Stimulated activated CD4-positive, alpha-beta T cell treated with anti-CD3 and anti-CD28 coated beads, TNF-alpha, amount 100 ng/mL, for 1 hour (primary cell): ENCODE data around the gene ABCB9.
"Not testable (repeated sequence)": the region's sequence is repeated elsewhere in the genome, so short reads cannot be mapped to it uniquely, and the experiment has no call there.

Experiments used
- DNase-seq, 3 donors: peaks; one replicate each; pipeline ENCODE4 v3.0.0-alpha.2; 2020; ENCODE audit warnings: low read depth in 3 of 3, low spot score in 1 of 3

ABCB9 gene

DNA sequence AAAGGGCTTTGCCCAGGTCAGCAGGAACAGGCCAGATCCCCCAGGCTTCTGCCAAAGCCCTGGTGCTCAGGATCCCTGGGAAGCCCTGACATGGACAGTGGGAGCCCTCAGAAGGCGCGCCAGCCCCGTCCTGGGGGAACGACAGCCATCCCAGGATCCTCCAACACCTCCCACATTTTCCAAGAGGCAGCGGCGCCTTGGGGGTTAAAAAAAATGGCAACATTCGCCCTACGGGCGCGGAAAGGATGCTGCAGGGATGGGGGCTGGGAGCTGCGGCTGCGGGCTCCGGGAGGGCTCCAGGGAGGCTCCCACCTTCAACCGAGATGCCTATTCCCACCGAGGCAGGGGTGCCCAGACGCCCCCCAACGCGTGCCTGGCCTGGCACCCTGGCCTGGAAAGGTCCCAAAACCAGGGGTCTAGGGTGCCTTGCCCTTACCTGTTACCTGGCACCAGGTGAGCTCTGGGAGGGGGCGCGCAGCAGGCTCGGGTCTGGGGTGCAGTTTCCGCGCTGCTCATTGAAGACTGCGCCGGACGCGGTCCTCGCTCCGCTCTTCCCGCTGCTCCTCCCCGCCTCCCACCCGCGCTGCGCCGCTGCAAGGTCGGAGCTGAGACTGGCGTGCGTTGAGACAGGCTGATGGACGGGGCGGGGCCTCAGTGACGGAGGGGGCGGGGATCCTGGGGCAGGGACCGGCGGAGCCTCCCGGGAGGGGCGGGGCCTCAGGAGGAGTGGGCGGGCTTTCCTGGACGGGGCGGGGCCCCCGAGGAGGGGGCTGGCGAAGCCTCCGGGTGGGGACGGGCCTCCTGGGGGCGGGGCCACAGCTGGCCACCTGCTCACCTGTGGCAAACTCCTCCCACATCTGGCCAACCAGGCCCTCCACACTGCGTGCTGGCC is at the start of gene ABCB9:
Gene ABCB9 (minus strand): TSS at position 613 of the 892 bp plus-strand sequence. CDS start 6,228 bp downstream, outside the sequence.
- DNase-seq = peak; percentile 84 to 97 (median 90)

DNA sequence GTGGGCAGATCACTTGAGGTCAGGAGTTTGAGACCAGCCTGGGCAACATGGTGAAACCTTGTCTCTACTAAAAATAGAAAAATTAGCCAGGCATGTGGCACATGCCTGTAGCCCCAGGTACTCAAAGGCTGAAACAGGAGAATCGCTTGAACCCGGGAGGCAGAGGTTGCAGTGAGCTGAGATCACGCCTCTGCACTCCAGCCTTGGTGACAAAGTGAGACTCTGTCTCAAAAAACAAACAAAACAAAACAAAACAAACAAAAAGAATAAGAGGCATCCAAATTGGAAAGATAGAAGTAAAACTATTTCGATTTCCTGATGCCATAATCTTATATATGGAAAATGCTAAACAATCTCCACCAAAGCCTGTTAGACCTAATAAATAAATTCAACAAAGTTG is 48.2 kb upstream of the ABCB9 start:
- not testable (repeated sequence) for DNase-seq

DNA sequence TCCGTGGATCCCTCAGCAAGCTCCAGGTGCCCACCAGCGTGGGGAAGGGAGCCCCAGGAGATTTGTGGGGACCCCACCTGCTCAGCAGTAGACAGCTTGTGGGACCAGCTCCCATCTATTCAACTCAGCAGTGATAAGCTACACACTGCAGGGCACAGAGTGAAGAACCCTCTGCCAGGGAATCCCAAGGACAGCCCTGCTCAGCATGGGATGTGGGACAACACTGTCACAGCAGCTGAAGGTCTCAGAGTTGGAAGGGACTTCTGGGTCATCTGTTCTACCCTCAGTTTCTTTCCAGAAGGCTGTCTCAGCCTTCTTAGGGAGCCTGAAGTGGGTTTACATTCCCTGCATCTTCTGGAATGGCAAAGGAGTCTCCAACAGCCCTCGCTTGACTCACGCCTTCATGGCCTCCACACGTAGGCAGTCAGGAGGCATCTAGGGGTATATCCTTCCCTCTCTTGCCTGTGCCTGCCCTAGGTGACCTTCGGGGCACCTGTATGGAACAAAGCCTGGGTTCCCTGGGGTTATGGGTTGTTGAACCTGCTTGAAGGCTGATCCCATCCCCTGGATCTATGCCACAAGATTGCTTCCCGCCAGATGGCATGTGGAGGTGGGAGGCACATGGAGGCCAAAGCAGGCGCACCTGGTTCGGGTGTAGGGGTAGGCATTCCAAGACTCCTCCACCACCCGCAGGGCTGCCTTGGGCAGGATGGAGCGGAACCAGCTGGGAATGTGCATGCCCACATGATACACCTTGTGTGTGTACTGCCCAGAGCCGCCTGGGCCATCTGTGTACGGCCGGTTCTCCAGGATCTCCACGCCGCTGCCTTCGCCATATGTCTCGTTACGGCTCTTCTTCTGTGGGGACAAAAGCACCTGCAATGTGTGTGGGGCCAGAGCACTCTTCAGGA is 47.2 kb upstream of the ABCB9 start:
- DNase-seq = no peak

DNA sequence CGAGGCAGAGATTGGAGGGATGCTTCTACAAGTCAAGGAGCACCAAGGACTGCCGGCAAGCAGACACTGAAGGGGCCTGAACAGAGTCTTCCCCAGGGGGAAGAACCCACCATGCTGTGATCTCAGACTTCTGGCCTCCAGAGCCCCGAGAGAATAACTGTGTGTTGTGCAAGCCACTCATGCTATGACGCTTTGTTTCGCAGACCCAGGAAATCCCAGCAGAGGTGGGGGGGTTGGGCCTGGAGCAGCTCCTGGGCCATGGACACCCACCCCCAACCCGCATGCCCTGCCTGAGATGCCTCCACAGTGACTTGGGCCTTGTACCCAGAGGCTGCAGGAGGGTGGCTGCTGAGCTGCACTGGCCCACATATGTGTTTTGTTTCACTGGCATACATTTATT is 45.4 kb upstream of the ABCB9 start:
- no peak for DNase-seq

DNA sequence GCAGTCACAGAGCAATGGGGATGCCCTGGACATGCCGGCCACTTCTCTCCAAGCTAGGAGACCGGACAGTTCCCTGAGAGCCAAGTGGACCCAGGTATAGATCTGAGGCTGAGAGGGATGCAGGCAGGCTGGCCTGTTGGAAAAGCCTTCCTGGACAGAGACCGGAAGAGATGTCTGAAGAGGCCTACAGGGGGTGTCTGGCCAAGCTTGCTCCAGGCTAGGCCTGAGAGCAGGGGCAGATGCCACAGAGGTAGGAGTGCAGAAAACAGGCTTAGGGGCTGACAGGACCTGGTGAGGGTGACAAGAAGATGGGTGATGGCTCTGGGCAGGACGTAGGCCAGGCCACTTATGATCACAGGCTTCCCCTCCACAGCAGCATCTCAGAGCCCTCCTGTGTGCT is 44.4 kb upstream of the ABCB9 start:
- DNase-seq = no peak

DNA sequence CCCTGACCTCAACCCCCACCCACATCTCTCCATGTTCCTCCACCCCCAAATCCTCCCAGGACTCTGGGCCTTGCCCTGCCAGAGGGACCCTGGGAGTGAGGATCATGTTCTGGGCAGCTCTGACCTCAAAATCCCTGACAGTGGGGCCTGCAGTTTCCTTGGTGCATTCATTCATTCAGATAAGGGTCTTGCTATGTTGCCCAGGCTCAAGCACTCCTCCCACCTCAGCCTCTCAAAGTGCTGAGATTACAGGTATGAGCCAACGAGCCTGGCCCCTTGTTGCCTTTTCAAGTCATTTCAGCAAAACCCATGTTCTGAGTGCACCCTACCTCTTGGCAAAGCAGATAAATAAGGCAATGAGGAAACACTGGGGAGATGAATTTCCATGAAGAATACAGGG is 43.8 kb upstream of the ABCB9 start:
- DNase-seq = no peak

DNA sequence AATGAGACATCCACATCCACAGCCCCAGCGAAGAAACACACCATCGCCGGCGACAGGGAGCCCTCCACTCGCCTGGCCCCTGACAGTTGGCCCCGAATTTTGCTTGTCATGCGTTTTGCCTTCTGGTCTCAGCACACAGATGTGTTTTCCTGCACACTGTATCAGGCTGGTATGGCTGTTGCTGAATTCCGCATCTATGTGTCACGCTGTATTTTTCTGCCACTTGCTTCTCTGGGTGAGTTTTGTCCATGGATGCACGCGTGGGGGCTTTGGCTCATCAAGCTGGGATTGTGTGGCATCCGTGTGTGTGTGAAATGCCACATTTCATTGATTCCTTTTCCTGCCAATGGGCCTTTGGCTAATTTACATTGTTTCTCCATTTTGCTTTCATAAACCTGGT is 40.7 kb upstream of the ABCB9 start:
- DNase-seq = no peak

DNA sequence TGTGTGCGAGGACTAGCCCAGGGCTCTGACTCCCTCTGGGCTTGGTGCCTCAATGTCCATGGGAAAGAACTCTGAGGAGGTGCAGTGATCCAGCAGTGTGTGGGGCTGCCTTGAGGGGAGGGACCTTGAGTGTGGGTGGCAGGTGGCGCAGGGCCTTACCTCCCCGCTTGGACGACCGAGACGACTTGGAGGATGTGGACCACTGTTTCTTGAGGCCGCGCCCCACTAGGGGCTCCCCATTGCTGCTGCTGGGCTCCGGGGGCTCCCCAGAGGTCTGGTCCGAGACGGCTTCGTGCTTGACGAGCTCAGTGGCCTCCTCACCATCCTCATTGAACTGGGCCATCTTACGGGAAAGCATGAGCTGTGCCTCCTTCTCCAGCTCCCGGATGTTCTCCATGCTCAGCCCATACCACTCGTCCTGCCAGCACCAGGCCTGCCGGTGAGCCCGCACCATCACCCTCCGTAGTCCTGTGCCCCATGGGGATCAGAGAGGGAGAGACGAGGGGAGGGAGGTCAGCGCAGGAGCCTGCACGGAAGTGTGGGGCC is 38.9 kb upstream of the ABCB9 start:
- no peak for DNase-seq

DNA sequence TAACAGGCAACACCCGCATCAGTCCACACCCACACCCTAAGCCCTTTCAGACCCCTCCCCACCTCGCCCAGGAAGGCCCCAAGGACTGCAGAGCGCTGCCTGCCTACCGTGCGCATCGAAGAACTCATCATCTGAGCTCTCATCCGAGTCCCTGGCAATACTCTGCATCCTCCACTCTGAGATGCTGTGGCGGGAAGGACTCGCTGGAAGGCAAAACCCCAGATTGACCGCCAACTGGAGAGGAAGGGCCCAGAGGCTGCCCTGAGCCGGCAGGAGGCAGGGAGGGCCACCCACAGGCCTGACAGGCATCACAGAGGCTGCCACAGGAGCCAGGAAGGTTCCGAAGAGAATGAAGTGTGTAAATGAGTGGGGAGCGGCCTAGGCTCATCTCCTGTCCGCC is 38.0 kb upstream of the ABCB9 start:
- DNase-seq = no peak

DNA sequence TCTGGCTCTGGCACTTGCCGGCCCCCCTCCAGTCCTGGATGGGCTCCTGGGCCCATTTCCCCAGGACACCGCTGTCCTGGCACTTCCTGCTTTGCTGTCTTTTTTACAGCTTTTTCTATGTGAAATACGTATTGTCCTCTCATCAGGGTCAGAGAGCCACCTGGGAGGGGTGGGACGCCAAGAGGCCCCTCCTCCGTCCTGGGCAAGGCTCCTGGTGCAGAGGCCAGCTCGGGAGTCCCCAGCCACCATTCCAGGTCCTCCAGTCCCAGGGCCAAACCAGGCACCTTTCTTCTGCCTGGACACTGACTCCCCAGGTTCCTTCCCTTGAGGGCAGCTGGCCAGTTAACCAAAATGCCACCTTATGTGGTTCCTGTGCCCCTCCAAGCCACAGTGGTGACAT is 37.0 kb upstream of the ABCB9 start:
- DNase-seq = no peak

DNA sequence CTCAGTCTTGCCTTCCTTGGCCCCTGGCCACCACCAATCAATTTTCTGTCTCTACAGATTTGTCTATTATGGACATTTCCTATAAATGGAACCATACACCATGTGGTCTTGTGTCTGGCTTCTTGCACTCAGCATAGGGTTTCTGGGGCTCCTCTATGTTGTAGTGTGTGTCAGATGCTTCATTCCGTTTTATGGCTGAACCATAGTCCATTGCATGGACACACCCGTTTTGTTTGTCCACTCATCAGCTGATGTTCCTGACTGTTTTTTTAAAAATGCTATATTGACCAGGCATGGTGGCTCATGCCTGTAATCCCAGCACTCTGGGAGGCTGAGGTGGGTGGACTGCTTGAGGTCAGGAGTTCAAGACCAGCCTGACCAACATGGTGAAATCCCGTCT is 35.2 kb upstream of the ABCB9 start:
- no peak for DNase-seq

DNA sequence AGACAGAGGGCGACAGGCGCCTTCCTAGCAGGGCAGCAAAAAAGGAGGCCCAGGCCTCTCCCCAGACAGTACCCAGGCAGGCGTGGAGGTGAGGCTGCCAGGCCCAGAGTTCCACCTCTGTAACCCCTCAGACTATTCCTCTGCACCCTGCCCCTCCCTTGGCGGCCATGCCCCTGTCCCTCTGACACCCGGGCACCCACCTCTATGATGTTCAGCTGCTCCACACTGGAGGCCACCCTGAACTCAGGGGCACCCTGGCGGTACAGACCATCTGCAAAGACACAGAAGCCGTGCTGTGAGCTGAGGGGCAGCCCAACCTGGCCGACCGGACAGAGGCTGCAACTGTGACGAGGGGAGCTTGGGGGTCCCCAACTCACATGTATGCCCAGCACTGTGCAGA is 34.3 kb upstream of the ABCB9 start:
- no peak for DNase-seq

DNA sequence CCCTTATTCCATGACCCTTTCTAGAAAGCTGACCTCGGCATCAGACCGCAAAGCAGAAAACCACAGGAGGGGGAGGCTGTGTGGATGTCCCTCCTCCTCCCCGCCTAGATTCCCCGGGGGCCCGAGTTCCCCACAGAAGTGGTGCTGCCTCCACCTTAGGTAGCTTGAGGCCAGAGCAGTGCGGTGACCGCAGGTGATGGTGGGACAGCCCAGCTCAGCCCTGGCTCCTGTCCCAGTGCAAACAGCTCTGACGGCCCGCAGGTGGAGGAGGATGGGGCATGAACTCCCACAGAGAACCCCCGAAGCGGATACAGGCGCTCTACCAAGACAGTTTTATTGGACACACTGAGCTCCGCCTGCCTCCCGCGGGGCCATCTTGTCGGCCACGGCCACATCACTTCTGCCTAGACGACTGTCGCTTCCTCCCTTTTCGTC is 33.7 kb upstream of the ABCB9 start:
- no peak for DNase-seq

DNA sequence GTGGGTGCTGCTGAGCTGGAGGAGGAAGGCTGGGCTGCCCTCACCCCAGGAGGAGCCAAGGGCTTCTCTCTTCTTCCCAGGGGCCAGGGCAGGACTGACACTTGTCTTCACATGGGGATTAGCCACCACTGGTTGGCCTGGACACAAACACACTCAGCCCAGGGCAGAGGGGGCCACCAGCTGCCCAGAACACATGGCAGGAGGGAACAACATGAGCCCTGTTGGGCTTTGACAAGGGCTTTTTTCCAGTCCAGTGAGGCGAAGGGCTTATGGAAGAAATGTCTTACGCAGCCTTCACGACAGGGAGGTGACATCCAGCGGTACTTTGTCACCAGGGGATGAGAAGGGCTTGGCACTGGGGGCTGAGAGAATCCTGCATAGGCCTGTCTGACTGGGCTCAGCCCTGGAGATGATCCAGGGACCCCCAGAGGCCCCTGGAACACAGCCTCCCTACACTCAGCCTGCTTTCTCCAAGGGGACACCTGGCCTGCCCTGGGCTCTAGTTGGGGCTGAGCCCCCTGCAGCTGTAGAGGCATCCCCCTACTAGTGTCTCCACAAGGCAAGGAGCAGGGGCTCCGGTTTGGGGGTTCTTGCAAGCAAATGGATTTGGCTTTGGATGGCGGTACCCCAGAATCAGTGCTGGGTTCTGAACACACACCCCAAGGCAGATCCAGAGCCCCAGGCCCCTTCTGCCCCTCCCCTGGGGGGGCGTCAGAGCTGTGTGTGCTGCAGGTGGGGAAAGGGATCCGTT is 33.1 kb upstream of the ABCB9 start:
- no peak for DNase-seq

DNA sequence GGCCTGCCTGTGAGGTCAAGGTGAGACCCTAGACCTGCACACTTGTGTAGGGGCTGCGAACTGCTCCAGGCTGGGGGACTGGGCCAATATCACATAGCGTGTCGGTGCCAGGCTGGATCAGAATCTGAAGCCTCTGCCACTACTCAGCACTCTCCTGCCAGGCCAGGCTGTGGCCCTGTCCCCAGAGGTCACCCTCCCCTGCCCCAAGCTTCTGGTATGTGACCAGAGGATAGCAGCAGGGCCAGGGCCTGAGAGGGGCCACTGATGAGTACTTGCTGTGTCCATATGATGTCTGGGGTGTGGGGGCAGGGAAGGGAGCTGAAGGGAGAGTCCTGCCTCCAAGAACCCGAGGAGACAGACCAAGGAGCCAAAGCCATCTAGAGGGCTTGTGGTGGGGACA is 32.1 kb upstream of the ABCB9 start:
- DNase-seq = no peak

DNA sequence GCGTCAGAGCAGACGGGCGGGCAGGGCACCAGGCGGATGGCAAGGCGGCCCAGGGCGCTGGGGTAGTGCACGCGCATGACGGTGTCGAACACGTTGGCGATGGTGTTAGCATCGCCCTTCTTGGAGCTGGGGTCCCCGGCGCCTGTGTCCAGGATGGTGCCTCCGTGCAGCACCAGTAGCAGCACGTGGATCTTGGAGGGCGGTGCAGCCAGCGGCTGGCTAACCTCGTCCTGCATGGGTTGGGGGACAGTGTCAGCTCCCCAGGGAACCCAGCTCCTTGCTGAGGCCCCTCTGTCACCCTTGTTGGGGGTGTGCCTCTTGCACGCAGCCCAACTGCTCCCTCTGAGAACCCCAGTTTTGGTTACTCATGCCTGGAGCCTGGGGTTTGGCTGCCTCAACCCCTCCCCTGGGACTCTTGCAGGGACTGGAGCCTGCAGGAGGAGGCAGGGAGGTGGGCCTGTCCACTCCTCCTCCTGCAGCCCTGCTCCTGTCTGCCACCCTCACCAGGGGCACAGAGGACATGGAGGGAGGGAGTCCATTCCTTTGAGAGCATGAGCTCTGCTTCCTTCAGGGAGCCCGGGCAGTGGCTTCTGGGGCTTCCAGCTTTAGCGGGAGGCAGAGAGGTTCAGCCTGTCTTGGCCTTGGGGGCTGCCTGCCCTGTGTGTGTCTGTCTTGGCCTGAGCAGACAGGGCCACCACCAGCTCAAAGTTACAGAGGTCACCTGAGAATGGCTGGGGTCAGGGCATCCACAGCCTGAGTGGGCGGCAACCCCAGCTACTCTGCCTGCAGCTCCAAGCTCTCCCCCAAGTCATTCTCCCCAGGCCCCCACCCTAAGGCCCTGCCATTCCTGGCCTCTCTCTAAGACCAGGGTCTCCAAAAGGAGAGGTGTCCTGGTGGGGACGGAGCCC is 31.3 kb upstream of the ABCB9 start:
- no peak for DNase-seq

DNA sequence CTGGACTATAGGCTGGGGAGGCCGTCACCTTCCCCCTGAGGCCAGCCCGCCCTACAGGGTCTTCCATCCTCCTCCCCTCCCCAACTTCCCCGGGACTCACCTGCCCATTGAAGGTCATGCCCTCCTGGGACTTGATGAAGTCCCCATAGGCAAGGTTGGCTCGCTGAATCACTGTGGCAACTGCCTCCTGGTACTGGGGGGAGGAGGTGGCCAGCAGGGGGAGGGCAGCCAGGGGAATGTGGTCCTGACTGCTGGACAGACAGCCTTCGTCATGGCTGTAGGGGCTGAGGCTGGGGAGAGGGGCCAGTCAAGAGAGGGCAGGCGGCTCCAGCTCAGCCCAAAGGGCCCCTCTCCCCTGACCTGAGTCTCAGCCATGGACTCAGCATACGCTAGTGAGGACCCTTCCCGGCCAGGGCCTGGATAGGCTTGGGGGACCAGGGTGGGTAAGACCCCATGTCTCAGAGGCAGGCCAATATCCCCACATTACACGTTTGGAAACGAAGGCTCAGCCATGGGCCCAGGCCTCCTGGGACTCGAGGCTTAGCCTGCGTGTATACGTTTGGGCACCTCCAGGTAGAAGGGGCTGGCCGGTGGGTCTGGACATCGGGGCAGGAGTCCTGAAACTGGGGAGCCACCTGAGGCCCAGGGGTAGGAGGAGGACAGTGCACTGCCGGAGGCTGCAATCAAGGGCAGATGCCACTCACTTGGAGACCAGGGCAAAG is 30.5 kb upstream of the ABCB9 start:
- DNase-seq = no peak

DNA sequence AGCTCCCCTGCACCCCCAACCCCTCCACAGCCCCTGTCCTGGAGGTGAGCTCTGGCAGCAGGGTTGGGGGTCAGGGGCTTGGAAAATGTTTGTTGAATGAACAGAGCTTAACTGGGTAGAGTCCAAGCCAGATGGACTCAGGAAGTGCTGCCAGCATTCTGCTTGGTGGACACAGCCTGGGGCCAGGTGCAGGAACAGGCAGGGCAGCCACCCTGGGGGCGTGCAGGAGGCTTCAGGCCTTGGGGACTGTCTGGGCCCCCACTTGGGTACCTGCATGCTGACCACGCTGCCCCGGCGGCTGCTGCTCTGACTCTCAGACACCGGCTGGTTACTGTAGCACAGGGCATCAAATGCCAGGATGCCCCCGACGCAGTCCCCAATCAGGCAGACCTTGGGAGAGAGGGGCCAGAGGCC is 29.9 kb upstream of the ABCB9 start:
- no peak for DNase-seq

DNA sequence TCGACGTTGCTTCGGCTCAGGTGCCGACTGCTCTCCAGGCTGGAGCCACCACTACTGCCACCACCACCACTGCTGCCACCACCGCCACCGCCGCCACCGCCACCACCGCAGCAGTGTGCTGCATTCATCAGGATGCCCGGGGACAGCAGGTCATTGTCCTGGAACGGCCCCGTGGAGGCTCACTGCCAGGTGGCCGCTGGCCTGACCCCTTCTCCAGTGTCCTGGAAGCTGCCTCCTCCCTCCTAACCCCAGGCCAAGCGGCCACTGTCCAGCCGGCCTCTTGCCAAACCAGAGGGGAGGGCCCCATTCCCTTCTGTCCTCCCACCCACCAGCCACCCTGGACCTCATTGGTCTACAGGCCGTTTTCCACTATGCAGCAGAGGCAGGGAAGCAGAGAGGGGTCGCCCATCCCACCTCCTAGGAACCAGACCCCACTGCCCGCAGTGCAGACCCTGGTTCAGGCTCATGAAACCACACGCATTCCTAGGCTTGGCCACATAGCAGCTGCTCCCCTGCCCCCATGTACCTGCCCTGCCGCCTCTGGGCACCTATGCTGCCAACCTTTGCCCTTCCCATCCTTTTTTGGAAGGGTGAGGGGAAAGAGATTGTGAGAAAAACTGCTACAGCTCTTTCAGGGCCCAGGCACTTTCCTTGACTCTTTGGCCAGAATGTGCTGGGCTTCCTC is 29.4 kb upstream of the ABCB9 start:
- DNase-seq = no peak
